T-helper 17 cell (primary cell): Measurements from ENCODE around the gene SCP2. TPM values are rescaled to one million over a fixed set of nuclear protein-coding genes. Genes with fewer than 3 reads are reported as not detected.
A peak's percentile ranks its signal among the peaks of the same experiment; 100 is the strongest.
"Not testable (repeated sequence)": the region's sequence is repeated elsewhere in the genome, so short reads cannot be mapped to it uniquely, and the experiment has no call there.

Experiments
- ATAC-seq: fragments of 150-1000 bp; cut with Tn5 transposase; 2 replicates; pipeline ENCODE4 v1.10.0; 2021; ENCODE audit warnings: mild to moderate bottlenecking, moderate library complexity
- DNase-seq, 3 donors: peaks; one replicate each; pipeline versions ENCODE4 v3.0.0 to v3.0.0-alpha.2; 2020 to 2021
- H3K9me3 ChIP-seq: one replicate; pipeline ENCODE4 v1.7.0; 2013; ENCODE audit warnings: low read length, mild to moderate bottlenecking; ENCODE audit not compliant: control insufficient read depth, poor library complexity, severe bottlenecking
- H3K27ac Mint-ChIP-seq: one replicate; pipeline ENCODE4 v1.8.0; 2022; ENCODE audit warnings: mild to moderate bottlenecking, moderate library complexity, mixed read lengths
- H3K27me3 Mint-ChIP-seq: one replicate; pipeline ENCODE4 v1.8.0; 2022; ENCODE audit warnings: mixed read lengths
- H3K36me3 Mint-ChIP-seq: one replicate; pipeline ENCODE4 v1.8.0; 2022; ENCODE audit warnings: low read depth, mixed read lengths
- H3K4me1 Mint-ChIP-seq: one replicate; pipeline ENCODE4 v1.8.0; 2022; ENCODE audit warnings: mild to moderate bottlenecking, mixed read lengths
- H3K4me3 Mint-ChIP-seq: one replicate; pipeline ENCODE4 v1.8.0; 2022; ENCODE audit warnings: mild to moderate bottlenecking, moderate library complexity, mixed read lengths
- total RNA-seq, 4 donors: library from RNA in 2 of 4; stranded (reverse) in 2 of 4; gene quantifications; one replicate each; pipeline ENCODE4 v1.2.3 and lab custom pipeline; 2022 to 2026

SCP2 gene
- total RNA-seq, 2 donors from 2014 or later = 55.2 to 60.6 TPM

- Mint-ChIP-seq H3K27me3 (no peaks in the 10 kb centered on the region), H3K4me1 (peaks cover 36% of the 10 kb centered on the region), H3K4me3 (peak overlapping the region; percentile 61), H3K27ac (peak overlapping the region; percentile 69), H3K36me3 (peaks cover 2% of the 10 kb centered on the region)
- ATAC-seq (no peak), DNase-seq (no peak)
- H3K9me3 ChIP-seq = no peaks in the 10 kb centered on the region
Observed at GRCh38 chr1:52919723-52920483, 7.2 kb upstream of the SCP2 start.

- Mint-ChIP-seq H3K36me3 (peaks cover 2% of the 10 kb centered on the region), H3K4me3 (peak overlapping the region; percentile 75), H3K4me1 (peaks cover 28% of the 10 kb centered on the region), H3K27ac (peak overlapping the region; percentile 69), H3K27me3 (no peaks in the 10 kb centered on the region)
- ATAC-seq (no peak), DNase-seq (no peak)
- no peaks in the 10 kb centered on the region for H3K9me3 ChIP-seq
Observed at GRCh38 chr1:52920791-52921291, 6.2 kb upstream of the SCP2 start.

- ATAC-seq (no peak), DNase-seq (no peak)
- peaks cover 21% of the 10 kb centered on the region for H3K4me1 Mint-ChIP-seq
- H3K27me3 Mint-ChIP-seq = no peaks in the 10 kb centered on the region
- no peak overlapping the region for H3K27ac Mint-ChIP-seq
- H3K4me3 Mint-ChIP-seq = no peak overlapping the region
- H3K36me3 Mint-ChIP-seq = peaks cover 3% of the 10 kb centered on the region
- H3K9me3 ChIP-seq = no peaks in the 10 kb centered on the region
Observed at GRCh38 chr1:52925571-52926005, 1.5 kb upstream of the SCP2 start.

- H3K36me3 Mint-ChIP-seq = peaks cover 3% of the 10 kb centered on the region
- peak overlapping the region; percentile 99 for H3K4me3 Mint-ChIP-seq
- H3K4me1 Mint-ChIP-seq = peaks cover 20% of the 10 kb centered on the region
- H3K27me3 Mint-ChIP-seq = no peaks in the 10 kb centered on the region
- H3K9me3 ChIP-seq = no peaks in the 10 kb centered on the region
- ATAC-seq (no peak), DNase-seq (no peak)
- peak overlapping the region; percentile 97 for H3K27ac Mint-ChIP-seq
Observed at GRCh38 chr1:52926864-52927211, 238 bp upstream of the SCP2 start.

GRCh38 chr1:52928015-52928404 is 934 bp downstream of the SCP2 start:
- no peak for DNase-seq
- Mint-ChIP-seq H3K4me1 (peaks cover 18% of the 10 kb centered on the region), H3K27me3 (no peaks in the 10 kb centered on the region), H3K27ac (peak overlapping the region; percentile 97), H3K36me3 (peaks cover 3% of the 10 kb centered on the region), H3K4me3 (peak overlapping the region; percentile 99)
- no peaks in the 10 kb centered on the region for H3K9me3 ChIP-seq
- peak; percentile 6 for ATAC-seq

GRCh38 chr1:52929019-52929418 is 1.9 kb downstream of the SCP2 start:
- no peaks in the 10 kb centered on the region for H3K27me3 Mint-ChIP-seq
- ATAC-seq (no peak), DNase-seq (no peak)
- H3K4me3 Mint-ChIP-seq = no peak overlapping the region
- H3K9me3 ChIP-seq = no peaks in the 10 kb centered on the region
- H3K27ac Mint-ChIP-seq = no peak overlapping the region
- peaks cover 3% of the 10 kb centered on the region for H3K36me3 Mint-ChIP-seq
- peaks cover 18% of the 10 kb centered on the region for H3K4me1 Mint-ChIP-seq

GRCh38 chr1:52937433-52938182 is 10.5 kb downstream of the SCP2 start:
- ATAC-seq (no peak), DNase-seq (no peak)
- Mint-ChIP-seq H3K27me3 (no peaks in the 10 kb centered on the region), H3K4me3 (no peak overlapping the region), H3K36me3 (no peaks in the 10 kb centered on the region), H3K27ac (no peak overlapping the region), H3K4me1 (peaks cover 14% of the 10 kb centered on the region)
- no peaks in the 10 kb centered on the region for H3K9me3 ChIP-seq

GRCh38 chr1:52938183-52938451 is 11.0 kb downstream of the SCP2 start:
- no peak for ATAC-seq
- Mint-ChIP-seq H3K27ac (no peak overlapping the region), H3K4me3 (no peak overlapping the region), H3K27me3 (no peaks in the 10 kb centered on the region), H3K36me3 (no peaks in the 10 kb centered on the region), H3K4me1 (peaks cover 14% of the 10 kb centered on the region)
- no peak for DNase-seq
- no peaks in the 10 kb centered on the region for H3K9me3 ChIP-seq

- Mint-ChIP-seq H3K4me3 (no peak overlapping the region), H3K36me3 (peaks cover 6% of the 10 kb centered on the region), H3K4me1 (peaks cover 7% of the 10 kb centered on the region), H3K27ac (no peak overlapping the region), H3K27me3 (no peaks in the 10 kb centered on the region)
- ATAC-seq (no peak), DNase-seq (no peak)
- H3K9me3 ChIP-seq = no peaks in the 10 kb centered on the region
Observed at GRCh38 chr1:52943876-52944416, 16.9 kb downstream of the SCP2 start.

GRCh38 chr1:52944566-52944965 is 17.5 kb downstream of the SCP2 start:
- peaks cover 7% of the 10 kb centered on the region for H3K4me1 Mint-ChIP-seq
- no peak overlapping the region for H3K4me3 Mint-ChIP-seq
- no peaks in the 10 kb centered on the region for H3K27me3 Mint-ChIP-seq
- DNase-seq = no peak
- peaks cover 6% of the 10 kb centered on the region for H3K36me3 Mint-ChIP-seq
- no peak overlapping the region for H3K27ac Mint-ChIP-seq
- no peaks in the 10 kb centered on the region for H3K9me3 ChIP-seq
- no peak for ATAC-seq

- no peak for DNase-seq
- peaks cover 6% of the 10 kb centered on the region for H3K36me3 Mint-ChIP-seq
Observed at GRCh38 chr1:52947490-52947889, 20.4 kb downstream of the SCP2 start.

GRCh38 chr1:52949602-52950001 is 22.5 kb downstream of the SCP2 start:
- H3K27me3 Mint-ChIP-seq, ATAC-seq, H3K36me3 Mint-ChIP-seq, DNase-seq, H3K27ac Mint-ChIP-seq, H3K4me3 Mint-ChIP-seq, H3K4me1 Mint-ChIP-seq, H3K9me3 ChIP-seq: not testable (repeated sequence)

More at GRCh38 chr1:52947490-52947889, 20.4 kb downstream of the SCP2 start:
- no peak for ATAC-seq
- Mint-ChIP-seq H3K27me3 (no peaks in the 10 kb centered on the region), H3K4me1 (peaks cover 4% of the 10 kb centered on the region), H3K27ac (no peak overlapping the region), H3K4me3 (no peak overlapping the region)
- H3K9me3 ChIP-seq = no peaks in the 10 kb centered on the region

- H3K9me3 ChIP-seq = no peaks in the 10 kb centered on the region
- no peak for ATAC-seq
- Mint-ChIP-seq H3K4me1 (peaks cover 9% of the 10 kb centered on the region), H3K4me3 (no peak overlapping the region), H3K36me3 (peaks cover 6% of the 10 kb centered on the region), H3K27ac (no peak overlapping the region), H3K27me3 (no peaks in the 10 kb centered on the region)
- DNase-seq = no peak
Observed at GRCh38 chr1:52952112-52952511, 25.0 kb downstream of the SCP2 start.
